Amniotic epithelial cell (primary cell): ENCODE results near the gene KRR1.
"Not testable (repeated sequence)": the region's sequence is repeated elsewhere in the genome, so short reads cannot be mapped to it uniquely, and the experiment has no call there.

Experiments used
- DNase-seq: peaks from one replicate; pipeline ENCODE4 v3.0.0-alpha.2; 2010; ENCODE audit warnings: low read depth

Gene KRR1

GRCh38 chr12:75525263-75525662 is 13.9 kb upstream of the KRR1 start:
- no peak for DNase-seq

GRCh38 chr12:75522124-75522523 is 10.7 kb upstream of the KRR1 start:
- not testable (repeated sequence) for DNase-seq

DNA sequence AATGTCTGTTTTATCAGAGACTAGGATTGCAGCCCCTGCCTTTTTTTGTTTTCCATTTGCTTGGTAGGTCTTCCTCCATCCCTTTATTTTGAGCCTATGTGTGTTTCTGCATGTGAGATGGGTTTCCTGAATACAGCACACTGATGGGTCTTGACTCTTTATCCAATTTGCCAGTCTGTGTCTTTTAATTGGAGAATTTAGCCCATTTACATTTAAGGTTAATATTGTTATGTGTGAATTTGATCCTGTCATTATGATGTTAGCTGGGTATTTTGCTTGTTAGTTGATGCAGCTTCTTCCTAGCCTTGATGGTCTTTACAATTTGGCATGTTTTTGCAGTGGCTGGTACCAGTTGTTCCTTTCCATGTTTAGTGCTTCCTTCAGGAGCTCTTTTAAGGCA is 9.8 kb upstream of the KRR1 start:
- DNase-seq: not testable (repeated sequence)

GRCh38 chr12:75509621-75510020 is 1.8 kb downstream of the KRR1 start:
- no peak for DNase-seq

DNA sequence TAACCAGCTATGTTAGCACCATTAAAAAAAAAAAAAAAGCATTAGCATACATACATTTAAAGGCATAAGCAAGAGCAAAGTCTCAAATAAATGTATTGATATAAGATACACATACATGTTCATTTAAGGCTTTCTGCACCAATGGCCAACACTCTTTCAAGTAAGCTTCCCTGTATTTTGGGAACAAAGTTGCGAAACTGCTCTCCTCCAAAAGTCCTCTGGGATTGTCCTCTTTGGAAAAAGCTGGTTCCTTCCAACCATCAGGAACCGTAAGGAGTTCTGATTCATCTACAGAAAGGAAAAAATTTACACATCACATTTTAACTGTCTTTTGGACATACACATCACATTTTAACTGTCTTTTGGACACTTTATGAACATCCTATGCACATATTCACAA is 3.2 kb downstream of the KRR1 start:
- no peak for DNase-seq

- no peak for DNase-seq
Measured at GRCh38 chr12:75507086-75507485, 4.3 kb downstream of the KRR1 start.

DNA sequence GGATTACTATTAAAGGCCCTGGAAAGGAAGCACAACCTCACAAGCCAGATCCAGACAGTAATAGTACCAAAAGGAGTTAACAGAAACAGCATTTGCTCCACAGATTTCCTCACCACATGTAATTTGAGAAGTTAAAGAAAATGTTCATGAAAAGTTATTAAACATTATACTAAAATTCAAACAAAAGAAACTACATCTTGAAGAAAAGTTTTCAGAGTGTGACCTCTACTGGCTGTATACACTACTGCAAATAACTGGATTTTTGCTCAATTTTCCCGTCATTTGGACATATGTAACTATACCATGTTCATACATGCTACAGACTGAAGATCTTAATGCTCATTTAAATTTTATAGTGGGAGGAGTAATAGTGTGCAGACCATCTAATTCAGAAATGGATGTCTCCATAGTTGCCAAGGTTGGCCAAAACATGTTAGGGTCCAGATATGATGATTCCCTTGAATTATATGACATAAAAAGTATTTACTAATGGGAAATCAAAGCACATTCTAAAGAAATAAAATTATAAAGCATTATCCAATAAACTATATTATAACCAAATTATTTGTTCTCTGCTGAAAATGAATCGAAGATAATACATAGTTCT is 5.6 kb downstream of the KRR1 start:
- peak; percentile 36 for DNase-seq

- DNase-seq: no peak
Measured at GRCh38 chr12:75503866-75504265, 7.5 kb downstream of the KRR1 start.

GRCh38 chr12:75503459-75503858 is 8.0 kb downstream of the KRR1 start:
- DNase-seq: no peak

DNA sequence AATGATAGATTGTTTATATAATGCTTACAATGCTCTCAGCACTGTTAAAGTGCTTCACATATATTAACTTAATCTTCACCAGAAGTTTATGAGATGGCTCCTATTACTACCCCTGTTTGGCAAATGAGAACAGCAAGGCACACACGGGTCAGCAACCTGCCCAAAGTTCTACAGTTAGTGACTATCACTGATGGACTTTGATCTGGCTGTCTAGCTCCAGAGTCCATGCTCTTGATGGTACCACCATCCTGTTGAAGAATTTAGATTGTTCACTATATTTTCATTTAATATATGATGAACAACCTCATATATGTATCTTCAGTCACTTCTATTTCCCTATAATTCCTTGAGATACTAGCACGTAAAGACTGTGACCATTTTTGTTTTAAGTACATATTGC is 20.2 kb downstream of the KRR1 start:
- DNase-seq: no peak

- peak; percentile 47 for DNase-seq
Measured at GRCh38 chr12:75489613-75490210, 21.7 kb downstream of the KRR1 start.

DNA sequence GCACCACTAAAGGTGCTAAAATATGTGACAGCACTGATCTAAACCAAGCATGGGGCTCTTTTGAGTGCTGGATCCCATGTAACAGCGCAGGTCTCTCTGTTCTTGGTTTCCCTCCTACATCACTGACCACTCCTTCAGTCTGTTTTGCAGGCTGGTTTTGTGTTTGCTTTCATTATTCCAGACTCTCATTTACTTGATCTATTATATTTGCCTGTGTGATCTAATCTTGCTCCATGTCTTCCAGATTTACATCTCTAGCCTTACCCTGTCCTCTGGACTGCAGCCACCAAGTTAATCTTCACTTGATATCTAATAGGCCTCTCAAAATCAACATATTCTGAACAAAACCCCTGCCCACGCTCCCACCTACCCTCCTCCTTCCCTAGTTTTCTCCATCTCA is 22.2 kb downstream of the KRR1 start:
- no peak for DNase-seq

GRCh38 chr12:75488553-75488952 is 22.9 kb downstream of the KRR1 start:
- peak; percentile 57 for DNase-seq

GRCh38 chr12:75487308-75487707 is 24.1 kb downstream of the KRR1 start:
- DNase-seq: no peak

GRCh38 chr12:75484450-75484849 is 27.0 kb downstream of the KRR1 start:
- DNase-seq: not testable (repeated sequence)

- DNase-seq: no peak
Measured at GRCh38 chr12:75483431-75483830, 28.0 kb downstream of the KRR1 start.

GRCh38 chr12:75482646-75483045 is 28.8 kb downstream of the KRR1 start:
- DNase-seq: peak; percentile 29

DNA sequence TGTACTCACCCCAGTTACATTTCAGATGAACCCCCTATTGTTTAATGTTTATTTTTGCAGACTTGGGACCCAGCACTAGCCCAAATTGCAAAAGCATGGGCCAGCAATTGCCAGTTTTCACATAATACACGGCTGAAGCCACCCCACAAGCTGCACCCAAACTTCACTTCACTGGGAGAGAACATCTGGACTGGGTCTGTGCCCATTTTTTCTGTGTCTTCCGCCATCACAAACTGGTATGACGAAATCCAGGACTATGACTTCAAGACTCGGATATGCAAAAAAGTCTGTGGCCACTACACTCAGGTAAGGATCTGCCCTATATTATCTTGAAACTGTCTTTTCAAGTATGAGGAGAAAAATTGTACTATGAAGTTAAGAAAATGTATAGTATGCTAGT is 29.6 kb downstream of the KRR1 start:
- peak; percentile 86 for DNase-seq

DNA sequence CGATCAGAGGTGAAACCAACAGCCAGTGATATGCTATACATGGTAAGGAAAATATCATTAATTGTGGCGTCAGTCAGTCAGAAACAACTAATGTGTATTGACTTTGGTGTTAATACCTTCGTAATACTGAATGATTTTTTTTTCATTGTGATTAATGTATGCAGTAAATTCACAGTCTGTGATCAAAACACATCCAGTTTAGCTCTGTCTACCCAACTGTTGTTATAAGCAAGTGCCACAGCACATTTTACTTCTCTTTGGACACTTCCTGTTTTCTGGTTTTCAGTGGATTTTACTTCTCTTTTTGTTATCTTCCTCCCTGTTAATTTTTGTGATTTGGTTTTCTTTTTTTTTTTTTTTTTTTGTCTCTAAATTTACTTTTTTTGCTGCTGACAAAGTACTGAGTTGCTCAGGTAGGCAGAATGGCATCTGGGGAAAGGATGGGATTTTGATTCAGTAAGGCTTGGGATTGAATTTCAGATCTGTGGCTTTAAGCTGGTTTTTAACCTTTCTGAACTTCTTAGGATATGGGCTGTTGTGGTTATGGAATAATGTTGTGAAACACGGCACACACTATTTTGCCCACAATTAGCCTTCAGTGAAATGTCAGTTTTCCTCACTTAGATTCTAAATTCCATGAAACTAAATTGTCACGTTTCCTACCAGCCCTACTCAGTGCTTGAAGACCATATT is 30.2 kb downstream of the KRR1 start:
- peak; percentile 60 for DNase-seq

DNA sequence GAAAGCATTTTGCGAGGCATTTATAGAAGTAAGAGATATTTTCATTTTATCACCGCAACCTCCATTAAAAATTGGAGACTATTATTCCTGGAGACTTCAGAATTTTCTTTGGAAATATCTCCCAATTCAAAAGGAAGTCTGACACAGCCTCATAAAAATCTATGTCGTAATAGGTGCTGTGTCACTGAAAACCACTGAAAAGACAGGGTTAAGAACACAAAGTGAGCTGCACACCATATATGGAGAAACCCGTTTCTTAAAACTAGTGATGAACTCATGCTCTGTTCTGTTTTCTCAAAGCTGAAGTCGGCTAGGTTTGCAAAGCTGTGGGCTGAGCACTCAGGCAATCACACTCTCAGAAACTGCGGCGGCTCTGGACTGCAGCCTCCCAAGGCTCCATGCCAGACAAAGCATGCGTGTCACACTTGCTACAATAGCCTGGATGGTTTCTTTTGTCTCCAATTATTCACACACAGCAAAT is 30.9 kb downstream of the KRR1 start, which contains the start of gene GLIPR1:
TSS of gene GLIPR1 (plus strand) at position 287 of the 481 bp plus-strand sequence. CDS start at position 413, 126 bp downstream.
- peak; percentile 99 for DNase-seq

- no peak for DNase-seq
Measured at GRCh38 chr12:75479963-75480461, 31.4 kb downstream of the KRR1 start.

- DNase-seq: peak; percentile 95
Measured at GRCh38 chr12:75478116-75478794, 33.2 kb downstream of the KRR1 start.
